ENCODE results near the gene BICD2.
"Not testable (repeated sequence)": the region's sequence is repeated elsewhere in the genome, so short reads cannot be mapped to it uniquely, and the experiment has no call there.

Gene BICD2

DNA sequence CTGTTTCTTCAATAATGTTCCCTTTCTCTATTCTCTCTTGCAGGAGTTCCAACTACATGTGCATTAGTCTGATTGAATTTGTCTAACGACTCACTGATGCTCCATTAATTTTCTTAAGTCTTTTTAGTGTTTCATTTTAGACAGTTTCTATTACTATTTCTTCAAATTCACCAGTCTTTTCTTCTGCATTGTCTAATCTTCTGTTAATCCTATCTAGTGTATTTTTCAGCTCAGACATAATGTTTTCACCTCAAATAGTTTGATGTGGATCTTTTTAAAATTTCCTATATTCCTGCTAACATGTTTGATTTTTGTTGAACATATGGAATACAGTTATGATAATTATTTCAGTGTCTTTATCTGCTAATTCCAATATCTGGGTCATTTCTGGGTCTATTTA is 21.7 kb upstream of the BICD2 start:
- H3K27me3 Mint-ChIP-seq: no peaks in the 10 kb centered on the region
- no peak overlapping the region for H3K27ac Mint-ChIP-seq
- H3K4me1 Mint-ChIP-seq (ENCODE audit: low read depth): peaks cover 9% of the 10 kb centered on the region
- H3K36me3 Mint-ChIP-seq (ENCODE audit: low read depth): no peaks in the 10 kb centered on the region
- H3K9me3 Mint-ChIP-seq: no peaks in the 10 kb centered on the region
- H3K4me3 Mint-ChIP-seq: no peak overlapping the region

DNA sequence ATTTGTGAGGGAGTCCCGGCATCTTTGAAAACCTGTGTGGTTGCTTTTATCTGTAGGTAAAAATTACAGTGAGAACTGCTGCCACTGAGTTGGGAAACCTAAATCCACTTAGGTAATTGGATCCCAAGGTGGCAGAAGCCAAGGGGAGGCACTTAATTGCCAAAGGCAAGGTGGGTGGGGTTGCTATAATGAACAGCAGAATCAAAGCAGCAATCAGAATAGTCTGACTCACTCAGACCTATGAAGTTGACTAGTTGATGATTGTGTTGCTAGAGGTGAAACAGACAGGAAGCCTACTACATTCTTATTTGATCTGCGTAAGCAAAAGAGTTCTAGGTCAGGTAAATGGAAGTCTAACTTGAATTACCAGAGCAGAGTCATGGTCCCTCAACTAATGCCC is 17.3 kb upstream of the BICD2 start:
- H3K36me3 Mint-ChIP-seq (ENCODE audit: low read depth): no peaks in the 10 kb centered on the region
- no peaks in the 10 kb centered on the region for H3K4me1 Mint-ChIP-seq (ENCODE audit: low read depth)
- no peak overlapping the region for H3K4me3 Mint-ChIP-seq
- no peaks in the 10 kb centered on the region for H3K9me3 Mint-ChIP-seq
- H3K27ac Mint-ChIP-seq: no peak overlapping the region
- H3K27me3 Mint-ChIP-seq: no peaks in the 10 kb centered on the region

DNA sequence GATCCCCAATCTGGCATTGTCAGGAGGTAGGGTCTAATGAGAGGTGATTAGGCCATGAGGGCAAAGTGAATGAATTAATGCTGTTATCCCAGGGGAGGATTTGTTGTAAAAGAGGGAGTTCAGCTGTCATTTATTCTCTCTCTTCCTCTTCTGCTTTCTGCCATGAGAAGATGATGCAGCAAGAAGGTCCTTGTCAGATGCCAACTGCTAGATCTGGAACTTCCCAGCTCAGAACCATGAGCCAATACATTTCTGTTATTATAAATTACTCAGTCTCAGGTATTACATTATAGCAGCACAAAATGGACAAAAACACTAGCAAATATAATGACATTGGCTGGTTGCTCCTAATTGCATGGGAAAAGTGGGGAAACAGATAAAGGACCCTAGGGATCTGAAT is 15.6 kb upstream of the BICD2 start:
- no peaks in the 10 kb centered on the region for H3K9me3 Mint-ChIP-seq
- H3K27me3 Mint-ChIP-seq: no peaks in the 10 kb centered on the region
- H3K36me3 Mint-ChIP-seq (ENCODE audit: low read depth): no peaks in the 10 kb centered on the region
- no peak overlapping the region for H3K27ac Mint-ChIP-seq
- no peak overlapping the region for H3K4me3 Mint-ChIP-seq
- no peaks in the 10 kb centered on the region for H3K4me1 Mint-ChIP-seq (ENCODE audit: low read depth)

DNA sequence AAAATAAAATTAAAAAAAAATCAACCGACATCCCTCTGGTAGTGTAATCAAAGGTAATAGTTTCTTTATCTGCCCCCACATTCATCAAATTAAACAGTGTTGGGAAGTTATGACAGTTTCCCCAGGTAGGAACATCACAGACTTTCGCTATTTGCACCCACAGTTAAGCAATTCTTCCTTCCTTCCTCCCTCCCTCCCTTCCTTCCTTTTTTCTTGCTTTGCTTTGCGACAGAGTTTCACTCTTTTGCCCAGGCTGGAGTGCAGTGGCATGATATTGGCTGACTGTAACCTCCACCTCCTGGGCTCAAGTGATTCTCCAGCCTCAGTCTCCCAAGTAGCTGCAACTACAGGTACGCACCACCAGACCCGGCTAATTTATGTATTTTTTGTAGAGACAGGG is 10.8 kb upstream of the BICD2 start:
- Mint-ChIP-seq H3K9me3 (no peaks in the 10 kb centered on the region), H3K27me3 (no peaks in the 10 kb centered on the region), H3K27ac (no peak overlapping the region), H3K36me3 (ENCODE audit: low read depth) (no peaks in the 10 kb centered on the region), H3K4me1 (ENCODE audit: low read depth) (peaks cover 8% of the 10 kb centered on the region), H3K4me3 (no peak overlapping the region)

DNA sequence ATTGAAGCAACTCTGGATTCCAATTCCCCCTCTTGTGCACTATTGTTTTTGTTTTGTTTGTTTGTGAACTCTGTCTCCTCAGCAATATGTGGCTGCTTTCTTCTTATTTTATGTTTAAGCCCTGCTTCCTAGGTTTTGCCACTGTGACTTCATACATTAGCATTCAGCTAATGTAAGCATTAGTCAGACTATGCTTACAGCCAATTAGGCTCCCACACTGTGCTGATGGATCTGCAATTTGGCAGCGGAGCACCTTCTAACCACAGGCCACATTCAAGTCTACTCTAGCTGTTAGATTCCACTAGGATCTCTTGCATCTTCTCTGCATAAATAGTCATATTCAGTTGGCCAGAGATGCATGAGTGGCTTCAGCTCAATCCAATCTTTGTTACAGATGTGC is 9.6 kb upstream of the BICD2 start:
- H3K36me3 Mint-ChIP-seq (ENCODE audit: low read depth): no peaks in the 10 kb centered on the region
- H3K27me3 Mint-ChIP-seq: no peaks in the 10 kb centered on the region
- no peak overlapping the region for H3K27ac Mint-ChIP-seq
- H3K4me1 Mint-ChIP-seq (ENCODE audit: low read depth): peaks cover 19% of the 10 kb centered on the region
- H3K9me3 Mint-ChIP-seq: no peaks in the 10 kb centered on the region
- H3K4me3 Mint-ChIP-seq: no peak overlapping the region

DNA sequence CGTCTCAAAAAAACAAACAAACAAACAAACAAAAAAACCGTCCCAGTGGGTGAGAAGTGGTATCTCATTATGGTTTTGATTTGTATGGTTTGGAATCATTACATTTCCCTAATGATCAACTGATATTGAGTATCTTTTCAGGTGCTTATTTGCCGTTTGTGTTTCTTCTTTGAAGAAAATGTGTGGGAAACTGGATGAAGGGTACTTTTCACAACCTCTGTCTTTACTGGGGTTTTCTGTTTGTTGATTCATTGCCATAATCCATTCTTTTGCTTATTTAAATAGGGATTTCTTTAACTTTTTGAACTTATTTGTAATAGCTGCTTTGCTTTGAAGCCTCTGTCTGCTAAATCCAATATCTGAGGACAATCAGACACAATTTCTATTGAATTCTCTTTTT is 9.2 kb upstream of the BICD2 start:
- H3K36me3 Mint-ChIP-seq (ENCODE audit: low read depth): no peaks in the 10 kb centered on the region
- H3K4me1 Mint-ChIP-seq (ENCODE audit: low read depth): peaks cover 19% of the 10 kb centered on the region
- H3K9me3 Mint-ChIP-seq: no peaks in the 10 kb centered on the region
- no peak overlapping the region for H3K4me3 Mint-ChIP-seq
- no peaks in the 10 kb centered on the region for H3K27me3 Mint-ChIP-seq
- no peak overlapping the region for H3K27ac Mint-ChIP-seq

DNA sequence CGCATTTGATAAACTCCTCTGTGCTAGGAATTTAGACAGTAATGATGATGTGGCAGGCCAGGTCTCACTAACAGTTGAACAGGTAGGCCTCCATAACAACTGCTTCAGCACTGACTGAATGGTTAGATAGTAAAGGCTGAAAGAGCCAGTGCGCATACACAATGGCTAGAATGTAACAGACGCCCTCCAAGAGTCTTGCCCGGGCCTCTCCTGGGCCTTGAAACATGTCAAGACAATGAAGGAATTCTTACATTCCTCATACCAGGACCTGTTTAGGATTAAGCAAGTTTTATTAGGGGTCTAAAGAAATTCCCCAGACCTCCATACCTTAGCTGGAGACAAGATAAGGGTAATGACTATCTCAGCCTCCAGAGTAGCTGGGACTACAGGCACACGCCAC is 6.7 kb upstream of the BICD2 start:
- Mint-ChIP-seq H3K4me3 (no peak overlapping the region), H3K4me1 (ENCODE audit: low read depth) (peaks cover 20% of the 10 kb centered on the region), H3K9me3 (no peaks in the 10 kb centered on the region), H3K27ac (no peak overlapping the region), H3K36me3 (ENCODE audit: low read depth) (no peaks in the 10 kb centered on the region), H3K27me3 (no peaks in the 10 kb centered on the region)

DNA sequence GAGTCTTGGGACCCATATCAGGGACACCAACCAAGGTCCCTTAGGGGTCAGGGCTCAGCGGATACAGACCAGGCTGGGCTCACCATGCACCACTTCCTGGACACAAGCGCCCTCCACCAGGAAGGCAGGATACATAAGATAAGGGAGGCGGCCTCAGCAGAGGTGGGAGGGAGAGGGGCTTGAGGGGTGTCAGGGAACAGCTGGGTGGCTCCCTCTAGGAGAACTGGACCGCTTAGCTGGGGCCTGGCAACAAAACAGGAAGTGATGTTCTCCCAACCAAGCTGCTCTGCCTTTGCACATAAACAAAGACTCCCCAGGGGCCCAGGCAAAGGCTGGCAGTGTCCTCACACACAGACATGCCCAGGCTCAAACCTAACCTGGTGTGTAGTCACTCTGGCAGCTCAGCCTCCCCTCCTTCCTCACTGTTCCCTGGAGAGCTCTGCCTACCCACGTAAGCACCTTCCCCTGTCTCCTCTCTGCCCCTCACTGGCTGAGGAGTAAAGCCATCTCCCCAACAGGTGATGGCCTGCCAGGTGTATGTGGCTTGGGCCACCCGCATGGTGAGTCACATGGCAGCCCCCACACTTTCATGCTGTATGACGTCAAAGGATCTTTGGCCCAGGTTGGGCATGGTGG is 5.8 kb upstream of the BICD2 start:
- Mint-ChIP-seq H3K27me3 (no peaks in the 10 kb centered on the region), H3K4me3 (no peak overlapping the region), H3K36me3 (ENCODE audit: low read depth) (no peaks in the 10 kb centered on the region), H3K9me3 (no peaks in the 10 kb centered on the region), H3K27ac (peak overlapping the region; percentile 47), H3K4me1 (ENCODE audit: low read depth) (peaks cover 28% of the 10 kb centered on the region)

DNA sequence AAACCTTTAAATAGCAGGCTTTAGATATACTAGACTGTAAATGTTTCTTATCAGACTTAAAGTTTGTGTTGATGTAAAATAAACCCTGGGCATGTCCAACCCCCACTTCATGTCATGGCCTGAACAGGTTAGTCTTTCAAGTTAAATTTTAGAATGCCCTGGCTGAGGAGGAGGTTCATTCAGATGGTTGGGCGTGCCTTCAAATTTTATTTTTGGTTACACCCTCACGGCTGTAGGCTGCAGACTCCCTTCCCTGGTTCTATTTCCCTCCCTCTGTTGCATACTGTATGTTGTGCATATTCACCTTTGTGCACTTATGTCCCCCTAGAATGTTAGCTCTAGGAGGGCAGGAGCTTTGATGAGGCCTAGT is 5.3 kb upstream of the BICD2 start:
- H3K4me1 Mint-ChIP-seq (ENCODE audit: low read depth): peaks cover 29% of the 10 kb centered on the region
- H3K27me3 Mint-ChIP-seq: no peaks in the 10 kb centered on the region
- H3K27ac Mint-ChIP-seq: peak overlapping the region; percentile 47
- H3K36me3 Mint-ChIP-seq (ENCODE audit: low read depth): no peaks in the 10 kb centered on the region
- no peaks in the 10 kb centered on the region for H3K9me3 Mint-ChIP-seq
- no peak overlapping the region for H3K4me3 Mint-ChIP-seq

DNA sequence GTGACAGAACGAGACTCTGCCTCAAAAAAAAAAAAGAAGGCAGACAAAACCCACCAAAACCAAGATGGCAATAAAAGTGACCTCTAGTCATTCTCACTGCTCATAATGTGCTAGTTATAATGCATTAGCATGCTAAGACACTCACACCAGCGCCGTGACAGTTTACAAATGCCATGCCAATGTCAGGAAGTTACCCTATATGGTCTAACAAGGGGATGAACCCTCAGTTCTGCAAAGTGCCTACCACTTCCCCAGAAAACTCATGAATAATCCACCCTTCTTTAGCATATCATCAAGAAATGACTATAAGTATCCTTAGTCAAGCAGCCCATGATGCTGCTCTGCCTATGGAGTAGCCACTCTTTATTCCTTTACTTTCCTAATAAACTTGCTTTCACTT is 4.7 kb upstream of the BICD2 start:
- no peak overlapping the region for H3K27ac Mint-ChIP-seq
- no peak overlapping the region for H3K4me3 Mint-ChIP-seq
- no peaks in the 10 kb centered on the region for H3K9me3 Mint-ChIP-seq

DNA sequence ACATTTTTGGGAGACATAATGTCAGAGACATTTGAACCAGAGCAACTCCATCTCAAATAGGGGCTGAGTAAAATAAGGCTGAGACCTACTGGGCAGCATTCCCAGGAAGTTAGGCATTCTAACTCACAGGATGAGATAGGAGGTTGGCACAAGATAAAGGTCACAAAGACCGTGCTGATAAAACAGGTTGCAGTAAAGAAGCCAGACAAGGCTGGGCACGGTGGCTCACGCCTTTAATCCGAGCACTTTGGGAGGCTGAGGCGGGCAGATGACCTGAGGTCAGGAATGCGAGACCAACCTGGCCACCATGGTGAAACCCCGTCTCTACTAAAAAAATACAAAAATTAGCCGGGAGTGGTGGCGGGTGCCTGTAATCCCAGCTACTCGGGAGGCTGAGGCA is 4.2 kb upstream of the BICD2 start:
- not testable (repeated sequence) for H3K36me3 Mint-ChIP-seq (ENCODE audit: low read depth); H3K9me3 Mint-ChIP-seq; H3K4me3 Mint-ChIP-seq; H3K27ac Mint-ChIP-seq; H3K27me3 Mint-ChIP-seq
- peaks cover 29% of the 10 kb centered on the region for H3K4me1 Mint-ChIP-seq (ENCODE audit: low read depth)

More for the DNA sequence above, 4.7 kb upstream of the BICD2 start:
- Mint-ChIP-seq H3K27me3 (no peaks in the 10 kb centered on the region), H3K36me3 (ENCODE audit: low read depth) (no peaks in the 10 kb centered on the region), H3K4me1 (ENCODE audit: low read depth) (peaks cover 29% of the 10 kb centered on the region)

DNA sequence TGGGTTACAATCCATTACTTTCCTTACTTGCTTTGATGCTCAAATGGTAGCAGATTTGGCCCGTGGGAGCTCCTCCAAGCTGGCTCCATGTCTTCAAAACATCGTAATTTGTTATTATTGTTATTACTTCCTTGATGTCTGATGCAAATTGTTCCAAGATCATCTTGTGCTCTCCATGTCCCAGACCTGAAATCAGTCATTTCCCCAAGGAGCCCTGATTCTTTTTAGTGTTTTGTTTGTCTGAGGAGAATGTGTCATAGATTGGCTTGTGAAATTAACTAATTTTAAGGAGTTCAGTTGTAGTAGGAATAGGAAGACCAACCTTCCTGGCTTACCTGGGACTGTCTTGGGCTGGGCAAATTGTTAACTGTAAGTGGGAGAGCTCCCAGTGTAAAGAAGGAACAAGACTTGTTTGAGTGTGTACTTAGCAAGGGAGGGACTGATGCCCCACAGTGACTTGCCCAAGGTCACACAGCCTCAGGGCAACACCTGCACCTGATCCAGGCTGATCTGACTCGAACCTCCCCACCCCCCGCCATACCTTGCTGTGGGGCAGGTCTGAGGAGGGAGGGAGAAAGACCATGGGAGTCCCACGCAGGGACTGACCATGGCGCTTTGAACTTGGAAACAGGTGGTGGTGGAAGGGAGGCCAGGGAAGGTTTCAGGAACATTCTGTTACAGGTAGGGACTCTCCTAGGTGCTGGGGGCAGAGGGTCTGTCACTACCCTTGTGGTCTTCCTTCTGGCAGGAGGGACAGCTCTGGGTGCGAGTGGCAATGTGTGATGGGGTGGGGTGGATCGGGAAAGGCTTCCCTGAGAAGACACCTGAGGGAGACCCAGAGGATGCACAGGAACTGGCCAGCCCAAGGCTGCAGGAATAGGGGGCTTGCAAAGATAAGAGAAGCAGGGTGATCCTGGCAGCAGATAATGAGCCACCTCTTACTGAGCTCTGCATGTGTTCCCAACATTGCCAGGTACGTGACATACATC is 2.7 kb upstream of the BICD2 start:
- Mint-ChIP-seq H3K4me3 (no peak overlapping the region), H3K9me3 (no peaks in the 10 kb centered on the region), H3K4me1 (ENCODE audit: low read depth) (peaks cover 43% of the 10 kb centered on the region), H3K27ac (no peak overlapping the region), H3K27me3 (no peaks in the 10 kb centered on the region), H3K36me3 (ENCODE audit: low read depth) (no peaks in the 10 kb centered on the region)

DNA sequence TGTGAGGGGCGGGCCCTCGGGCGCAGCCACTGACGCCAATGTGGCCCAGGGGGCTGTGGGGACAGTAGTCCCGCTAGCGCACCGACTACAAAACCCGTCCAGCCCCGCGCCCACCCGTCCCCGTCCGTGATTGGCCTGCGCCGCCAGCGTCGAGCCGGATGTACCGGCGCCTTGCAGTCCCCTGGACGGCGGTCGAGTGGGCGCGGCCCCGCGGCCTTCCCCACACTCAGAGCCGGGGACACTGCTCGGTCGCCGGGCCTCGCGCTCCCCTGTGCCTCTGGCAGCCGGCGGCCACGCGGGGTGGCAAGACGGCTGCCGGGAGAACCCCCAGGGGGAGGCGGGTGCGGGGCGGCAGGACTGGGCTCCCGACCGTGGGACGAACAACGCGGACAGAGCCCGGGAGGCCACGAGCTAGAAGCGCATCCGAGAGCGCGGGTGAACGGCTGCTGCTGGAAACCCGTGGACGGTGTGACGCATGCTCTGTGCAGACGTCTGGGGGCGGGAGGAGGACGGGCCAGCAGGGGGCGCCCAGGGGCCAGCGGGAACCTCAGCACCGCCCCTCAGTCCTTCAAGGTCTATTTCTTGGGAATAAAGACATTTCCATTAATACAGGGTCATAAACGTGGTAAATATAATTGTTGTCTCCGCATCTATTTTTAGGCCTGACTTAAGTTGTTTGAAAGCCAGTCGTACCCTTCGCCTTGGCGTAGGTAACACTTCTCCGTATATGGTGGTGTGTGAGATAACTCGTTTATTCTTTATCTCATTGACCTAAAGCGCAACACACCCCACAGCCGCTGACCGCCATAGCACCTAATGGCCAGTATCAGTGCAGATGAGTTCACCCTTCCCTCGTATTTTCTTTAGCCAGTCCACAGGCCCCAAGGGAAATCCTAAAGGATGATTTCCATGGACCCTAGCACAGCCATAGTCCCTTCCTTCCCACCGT is 629 bp upstream of the BICD2 start:
- H3K27me3 Mint-ChIP-seq: no peaks in the 10 kb centered on the region
- H3K4me1 Mint-ChIP-seq (ENCODE audit: low read depth): peaks cover 55% of the 10 kb centered on the region
- peak overlapping the region; percentile 84 for H3K4me3 Mint-ChIP-seq
- H3K9me3 Mint-ChIP-seq: no peaks in the 10 kb centered on the region
- peak overlapping the region; percentile 86 for H3K27ac Mint-ChIP-seq
- H3K36me3 Mint-ChIP-seq (ENCODE audit: low read depth): no peaks in the 10 kb centered on the region

DNA sequence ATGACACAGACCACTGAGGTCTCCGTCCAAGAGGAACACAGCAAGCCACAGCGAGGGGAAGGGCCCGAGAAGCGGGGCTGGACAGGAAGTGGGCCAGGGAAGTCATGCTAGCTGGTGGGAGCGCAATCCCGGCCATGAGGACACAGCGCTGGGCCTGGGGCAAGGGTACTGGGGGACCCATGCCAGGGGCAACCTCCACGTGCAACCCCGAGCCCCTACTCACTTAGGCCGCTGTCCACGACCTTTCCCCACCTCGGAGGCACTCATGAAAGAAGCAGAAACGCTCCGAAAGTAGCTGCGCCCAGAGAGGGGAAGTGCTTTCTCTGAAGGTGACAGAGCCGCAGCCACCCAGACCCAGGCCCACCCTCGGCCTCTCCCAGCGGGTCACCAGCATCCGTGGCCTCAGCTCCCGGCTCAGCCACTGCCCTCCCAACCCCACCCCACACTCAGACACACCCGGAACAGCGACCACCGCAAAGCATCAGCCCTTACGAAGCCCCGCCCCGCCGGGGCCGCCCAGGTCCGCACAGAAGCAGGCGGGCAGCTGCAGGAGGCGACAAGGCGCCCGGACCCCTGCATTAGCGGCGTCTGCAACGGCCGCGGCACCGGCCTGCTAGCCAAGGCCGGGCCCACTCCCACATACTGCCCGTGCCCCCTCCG is 782 bp downstream of the BICD2 start:
- Mint-ChIP-seq H3K27ac (peak overlapping the region; percentile 76), H3K4me1 (ENCODE audit: low read depth) (peaks cover 48% of the 10 kb centered on the region), H3K9me3 (no peaks in the 10 kb centered on the region), H3K36me3 (ENCODE audit: low read depth) (no peaks in the 10 kb centered on the region), H3K27me3 (no peaks in the 10 kb centered on the region), H3K4me3 (peak overlapping the region; percentile 89)

Measured in stimulated activated naive CD8-positive, alpha-beta T cell treated with anti-CD3 and anti-CD28 coated beads, Interleukin-15, Interleukin-2, amounts not matched to agents 100 ng/mL and 50 ng/mL, for 24 hours (primary cell).